Right lobe of liver (tissue), 4 donors: ENCODE measurements around the gene SULT1C4.

Source experiments
- CTCF ChIP-seq, 4 donors: fragments of 200-600 bp in 3 of 4; fragments of 450-650 bp in 1 of 4; IDR thresholded peaks; one replicate each; pipeline versions ENCODE4 v1.5.1 to v1.8.0; 2016 to 2022; ENCODE audit warnings: antibody characterized with exemption in 4 of 4, mild to moderate bottlenecking in 2 of 4
- POLR2A ChIP-seq: fragments of 450-650 bp; IDR thresholded peaks from one replicate; pipeline ENCODE4 v1.6.1; 2017; ENCODE audit warnings: antibody characterized with exemption, mild to moderate bottlenecking
- donor health status: DM: no; HTN: no; CAD: no.
- donor health status: DM: no; HTN: no; CAD: no.
- donor health status: DM: no; HTN: yes; CAD: no.

DNA sequence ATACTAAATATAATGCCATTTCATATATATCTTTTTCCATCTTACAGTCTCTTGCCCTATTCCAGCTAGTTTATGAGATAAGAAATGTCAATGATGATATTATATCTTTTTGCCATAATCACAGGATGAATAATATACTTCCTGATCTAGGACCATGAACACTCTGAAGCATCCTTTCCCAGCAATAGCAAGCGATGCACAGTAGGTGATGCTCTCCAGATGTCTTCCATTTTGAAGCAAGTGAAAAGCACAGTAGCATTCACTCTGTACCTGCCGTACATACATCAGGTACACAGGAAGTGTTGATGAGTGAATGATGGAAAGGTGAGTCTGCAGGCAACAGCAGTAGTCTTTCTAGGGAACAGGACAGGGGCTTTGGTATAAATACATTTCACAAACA is 8.6 kb upstream of the SULT1C4 start:
- TF ChIP-seq CTCF (IDR thresholded peaks at IDR 0.05) (no peak), POLR2A (no peak)
